HL-60 (cell line): ENCODE measurements around the gene BCAS4.

Experiments used
- GABPA ChIP-seq: IDR thresholded peaks from 2 replicates; pipeline ENCODE4 v1.6.1; 2012; ENCODE audit warnings: low read depth
- POLR2AphosphoS5 ChIP-seq: IDR thresholded peaks from 2 replicates; pipeline ENCODE4 v1.6.1; 2012; ENCODE audit warnings: low read depth
- TF ChIP-seq, protein P1 (sequence below): IDR thresholded peaks from one replicate; pipeline ENCODE4 v1.5.1; 2011; ENCODE audit warnings: low read length, control low read depth, inconsistent platforms; ENCODE audit not compliant: insufficient read depth

DNA sequence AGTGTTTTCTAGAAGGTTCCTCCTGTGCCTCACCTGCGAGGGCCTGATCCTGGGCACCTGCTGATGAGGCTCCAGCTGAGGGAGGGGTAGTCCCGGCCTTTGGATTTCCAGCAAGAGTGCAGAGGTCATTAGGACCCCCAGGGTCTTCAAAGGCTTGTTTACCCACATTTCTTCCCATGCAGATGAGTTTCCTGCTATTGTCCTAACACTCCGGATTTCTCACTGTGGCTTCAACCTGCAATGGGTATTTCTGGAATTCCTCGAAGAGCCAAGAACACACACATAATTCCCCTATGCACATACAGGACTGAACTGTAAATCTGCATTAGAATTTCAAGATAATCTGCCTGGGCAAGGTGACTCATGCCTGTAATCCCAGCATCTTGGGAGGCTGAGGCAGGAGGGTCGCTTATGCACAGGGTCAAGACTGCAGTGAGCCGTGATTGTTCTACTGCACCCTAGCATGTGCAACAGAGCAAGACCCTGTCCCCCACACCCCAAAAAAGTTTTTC is 82.4 kb downstream of the BCAS4 start:
- no peak for TF ChIP-seq POLR2AphosphoS5
- TF ChIP-seq, protein P1, sequence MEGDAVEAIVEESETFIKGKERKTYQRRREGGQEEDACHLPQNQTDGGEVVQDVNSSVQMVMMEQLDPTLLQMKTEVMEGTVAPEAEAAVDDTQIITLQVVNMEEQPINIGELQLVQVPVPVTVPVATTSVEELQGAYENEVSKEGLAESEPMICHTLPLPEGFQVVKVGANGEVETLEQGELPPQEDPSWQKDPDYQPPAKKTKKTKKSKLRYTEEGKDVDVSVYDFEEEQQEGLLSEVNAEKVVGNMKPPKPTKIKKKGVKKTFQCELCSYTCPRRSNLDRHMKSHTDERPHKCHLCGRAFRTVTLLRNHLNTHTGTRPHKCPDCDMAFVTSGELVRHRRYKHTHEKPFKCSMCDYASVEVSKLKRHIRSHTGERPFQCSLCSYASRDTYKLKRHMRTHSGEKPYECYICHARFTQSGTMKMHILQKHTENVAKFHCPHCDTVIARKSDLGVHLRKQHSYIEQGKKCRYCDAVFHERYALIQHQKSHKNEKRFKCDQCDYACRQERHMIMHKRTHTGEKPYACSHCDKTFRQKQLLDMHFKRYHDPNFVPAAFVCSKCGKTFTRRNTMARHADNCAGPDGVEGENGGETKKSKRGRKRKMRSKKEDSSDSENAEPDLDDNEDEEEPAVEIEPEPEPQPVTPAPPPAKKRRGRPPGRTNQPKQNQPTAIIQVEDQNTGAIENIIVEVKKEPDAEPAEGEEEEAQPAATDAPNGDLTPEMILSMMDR, result no peak
- no peak for TF ChIP-seq GABPA
